A673 (cell line): ENCODE measurements around the gene SPRED1. TPM values are rescaled to one million over a fixed set of nuclear protein-coding genes. Genes with fewer than 3 reads are reported as not detected.

ENCODE experiments used
- BruUV-seq: library from RNA; stranded (reverse); fragments of 400-500 nt; replicated peaks from 2 replicates; lab custom pipeline; 2021; lab: Mats Ljungman, UMichigan
- CTCF ChIA-PET: fragments of 300-600 bp; sonication (Branson Sonifier 250); formaldehyde crosslinking; loops from one replicate; lab custom pipeline; 2022; ENCODE audit warnings: antibody characterized with exemption; lab: Charles Lee
- POLR2A ChIA-PET: fragments of 300-600 bp; sonication (Branson Sonifier 250); formaldehyde crosslinking; loops from one replicate; lab custom pipeline; 2022; ENCODE audit warnings: antibody characterized with exemption; ENCODE audit not compliant: low non-redundant PET; lab: Charles Lee
- DNase-seq: peaks from one replicate; pipeline ENCODE4 v3.0.0-alpha.2; 2015; ENCODE audit warnings: low spot score
- H3K27ac ChIP-seq: fragments of 200-600 bp; sonication (generic); 2 replicates; pipeline ENCODE4 v1.5.1; 2016; ENCODE audit warnings: mixed run types, low read depth, mild to moderate bottlenecking, mixed read lengths, antibody characterized with exemption, low read length; ENCODE audit not compliant: poor library complexity, severe bottlenecking
- H3K27me3 ChIP-seq: fragments of 200-600 bp; sonication (generic); replicated peaks from 2 replicates; pipeline ENCODE4 v1.6.1; 2017; ENCODE audit warnings: mixed run types, low read depth, mild to moderate bottlenecking, mixed read lengths, antibody characterized with exemption, low read length; ENCODE audit not compliant: insufficient read depth, poor library complexity
- H3K36me3 ChIP-seq: fragments of 200-600 bp; sonication (generic); 2 replicates; pipeline ENCODE4 v1.6.1; 2016; ENCODE audit warnings: mixed run types, mild to moderate bottlenecking, mixed read lengths, antibody characterized with exemption, low read length; ENCODE audit not compliant: insufficient read depth, poor library complexity, severe bottlenecking
- H3K4me1 ChIP-seq: fragments of 200-600 bp; sonication (generic); 2 replicates; pipeline ENCODE4 v1.6.1; 2017; ENCODE audit warnings: mixed run types, mild to moderate bottlenecking, mixed read lengths, antibody characterized with exemption, low read length; ENCODE audit not compliant: insufficient read depth, poor library complexity, severe bottlenecking
- H3K4me3 ChIP-seq: fragments of 200-600 bp; sonication (generic); 2 replicates; pipeline ENCODE4 v1.5.1; 2016; ENCODE audit warnings: low read depth, mixed run types, mild to moderate bottlenecking, mixed read lengths, low read length; ENCODE audit not compliant: poor library complexity, severe bottlenecking
- H3K9me3 ChIP-seq: fragments of 200-600 bp; sonication (generic); 2 replicates; pipeline ENCODE4 v1.6.1; 2016; ENCODE audit warnings: mixed run types, low read depth, mild to moderate bottlenecking, mixed read lengths, antibody characterized with exemption, low read length; ENCODE audit not compliant: poor library complexity, severe bottlenecking
- EZH2 ChIP-seq: fragments of 200-600 bp; sonication (generic); IDR thresholded peaks from 2 replicates; pipeline ENCODE4 v1.6.1; 2017; ENCODE audit warnings: borderline replicate concordance, low read depth, mild to moderate bottlenecking, mixed read lengths, antibody characterized with exemption, low read length; ENCODE audit not compliant: poor library complexity, severe bottlenecking
- intact Hi-C: fragments of 100-400 bp; cut with micrococcal nuclease; formaldehyde crosslinking; loops from one replicate; pipeline ENCODE4 v1.10.0; 2022; ENCODE audit not compliant: unreplicated experiment
- total RNA-seq: library from RNA; stranded (reverse); gene quantifications from 2 replicates; pipeline ENCODE4 v1.2.3, GENCODE V29; 2021
- TF ChIP-seq, protein P1 (sequence below): fragments of 300-800, 200-600 bp; sonication (generic); conservative IDR thresholded peaks from 2 replicates; pipeline ENCODE4 v1.5.1; 2017; ENCODE audit warnings: low read depth, mild to moderate bottlenecking, antibody characterized with exemption, low read length, moderate library complexity, mixed read lengths

The SPRED1 gene
- total RNA-seq, 1 experiment from 2014 or later: 17.3 TPM

DNA sequence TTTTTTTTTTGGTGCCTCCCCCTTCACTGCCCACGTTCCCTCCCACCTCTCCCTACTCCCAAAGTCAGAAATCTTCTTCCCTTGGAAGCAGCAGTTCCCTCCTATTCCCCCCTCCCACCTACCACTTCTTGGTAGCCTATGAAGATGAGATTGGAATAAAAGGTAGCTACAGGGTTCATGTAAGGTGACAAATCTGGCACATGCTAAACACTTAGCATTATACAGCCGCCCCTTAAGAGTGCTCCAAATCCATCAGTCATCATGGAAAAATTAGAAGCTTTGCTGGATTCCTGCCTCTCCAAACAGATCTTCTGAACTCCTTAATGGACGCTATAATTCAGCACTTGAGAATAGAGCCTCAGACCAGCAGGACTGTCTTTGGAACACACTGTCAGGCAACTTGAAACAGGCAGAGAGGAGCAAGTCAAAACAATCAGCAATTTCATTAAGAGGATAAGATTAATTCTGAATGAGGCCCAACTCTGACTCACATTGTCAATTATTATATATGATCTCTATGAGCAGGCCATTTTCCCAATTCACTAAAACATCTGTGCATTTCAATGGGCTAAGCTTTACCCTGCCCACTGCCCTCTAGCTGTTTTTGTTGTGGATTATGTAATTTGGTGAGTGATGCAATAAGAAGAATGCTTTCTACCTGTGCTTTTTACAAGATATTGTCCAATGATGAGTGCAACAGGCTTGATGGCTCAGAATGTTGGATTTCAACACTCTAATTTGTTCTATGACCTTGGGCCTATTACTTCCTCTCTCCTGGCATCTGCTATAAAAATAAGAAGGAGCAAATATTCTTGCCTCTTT, 34.6 kb upstream of the SPRED1 start:
- CTCF ChIA-PET: no interaction called here

DNA sequence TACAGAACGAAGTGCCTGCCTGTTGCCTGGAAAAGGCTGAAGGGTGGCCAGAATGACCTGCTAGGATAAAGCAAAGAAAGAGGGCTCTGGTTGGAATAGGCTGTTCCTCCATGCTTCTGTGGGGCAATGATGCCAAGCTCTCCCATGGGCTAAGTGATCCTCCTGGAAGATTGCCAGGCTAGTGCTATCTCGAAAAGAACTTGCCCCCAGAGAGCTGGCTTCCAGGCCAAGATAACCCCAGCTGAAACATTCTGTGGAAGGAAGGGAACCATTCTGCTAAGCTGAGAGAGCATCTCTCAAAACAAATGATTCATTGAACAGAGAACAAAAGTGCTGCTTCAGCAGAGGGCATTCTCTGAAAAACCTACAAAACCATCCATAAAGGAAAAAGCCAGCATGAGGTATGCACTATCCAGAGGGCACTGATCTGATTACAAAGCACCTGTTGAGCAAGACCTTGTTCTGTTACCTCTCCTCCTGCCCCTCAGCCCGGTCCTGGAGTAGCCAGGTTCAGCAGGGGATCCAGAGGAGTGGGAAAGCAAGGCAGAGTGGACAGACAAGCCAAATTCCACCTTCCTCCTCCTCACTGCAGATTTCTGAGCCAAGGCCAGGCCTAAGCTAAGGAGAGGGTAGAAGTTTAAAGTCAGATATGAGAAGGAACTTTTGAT, 31.9 kb upstream of the SPRED1 start:
- no peak for DNase-seq
- Histone ChIP-seq H3K27ac (no peak overlapping the region), H3K36me3 (no peaks in the 10 kb centered on the region), H3K27me3 (no peaks in the 10 kb centered on the region), H3K4me3 (no peak overlapping the region), H3K4me1 (peaks cover 12% of the 10 kb centered on the region), H3K9me3 (no peaks in the 10 kb centered on the region)
- intact Hi-C loops: no loop called here
- BruUV-seq: no TSS peak
- ChIA-PET CTCF (no interaction called here), POLR2A (no interaction called here)
- no peak for TF ChIP-seq EZH2
- TF ChIP-seq, protein P1, sequence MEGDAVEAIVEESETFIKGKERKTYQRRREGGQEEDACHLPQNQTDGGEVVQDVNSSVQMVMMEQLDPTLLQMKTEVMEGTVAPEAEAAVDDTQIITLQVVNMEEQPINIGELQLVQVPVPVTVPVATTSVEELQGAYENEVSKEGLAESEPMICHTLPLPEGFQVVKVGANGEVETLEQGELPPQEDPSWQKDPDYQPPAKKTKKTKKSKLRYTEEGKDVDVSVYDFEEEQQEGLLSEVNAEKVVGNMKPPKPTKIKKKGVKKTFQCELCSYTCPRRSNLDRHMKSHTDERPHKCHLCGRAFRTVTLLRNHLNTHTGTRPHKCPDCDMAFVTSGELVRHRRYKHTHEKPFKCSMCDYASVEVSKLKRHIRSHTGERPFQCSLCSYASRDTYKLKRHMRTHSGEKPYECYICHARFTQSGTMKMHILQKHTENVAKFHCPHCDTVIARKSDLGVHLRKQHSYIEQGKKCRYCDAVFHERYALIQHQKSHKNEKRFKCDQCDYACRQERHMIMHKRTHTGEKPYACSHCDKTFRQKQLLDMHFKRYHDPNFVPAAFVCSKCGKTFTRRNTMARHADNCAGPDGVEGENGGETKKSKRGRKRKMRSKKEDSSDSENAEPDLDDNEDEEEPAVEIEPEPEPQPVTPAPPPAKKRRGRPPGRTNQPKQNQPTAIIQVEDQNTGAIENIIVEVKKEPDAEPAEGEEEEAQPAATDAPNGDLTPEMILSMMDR: no peak

More for the DNA sequence above, 34.6 kb upstream of the SPRED1 start:
- Histone ChIP-seq H3K36me3 (no peaks in the 10 kb centered on the region), H3K9me3 (no peaks in the 10 kb centered on the region), H3K4me1 (no peaks in the 10 kb centered on the region), H3K27me3 (no peaks in the 10 kb centered on the region), H3K4me3 (no peak overlapping the region), H3K27ac (no peak overlapping the region)
- no peak for DNase-seq
- POLR2A ChIA-PET: no interaction called here
- no TSS peak for BruUV-seq
- intact Hi-C loops: no loop called here
- TF ChIP-seq, protein P1: no peak

DNA sequence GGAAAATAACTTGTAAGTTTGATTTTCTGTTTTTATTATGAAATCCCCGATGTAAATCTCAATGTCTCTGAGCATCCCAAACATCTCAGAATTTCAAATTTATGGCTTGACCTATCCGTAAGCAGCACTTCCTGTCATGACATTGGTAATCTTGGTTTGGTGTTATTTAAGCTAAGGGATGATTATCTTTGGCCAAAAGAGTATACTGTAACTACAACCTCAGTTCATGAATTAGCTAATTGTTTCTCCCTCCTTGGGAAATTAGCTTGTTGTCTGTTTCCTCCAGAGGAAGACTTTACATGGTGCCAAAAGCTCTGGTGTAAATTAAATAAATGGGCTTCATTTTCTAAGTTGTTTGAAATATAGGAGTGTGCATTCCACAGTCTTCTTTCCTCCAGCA, 28.1 kb upstream of the SPRED1 start:
- intact Hi-C loops: no loop called here

More for the DNA sequence above, 28.1 kb upstream of the SPRED1 start:
- BruUV-seq: no TSS peak
- Histone ChIP-seq H3K4me1 (peaks cover 39% of the 10 kb centered on the region), H3K27me3 (no peaks in the 10 kb centered on the region), H3K9me3 (no peaks in the 10 kb centered on the region), H3K4me3 (no peak overlapping the region), H3K27ac (no peak overlapping the region), H3K36me3 (no peaks in the 10 kb centered on the region)
- ChIA-PET POLR2A (no interaction called here), CTCF (no interaction called here)
- TF ChIP-seq, protein P1: no peak
- TF ChIP-seq EZH2: no peak
- no peak for DNase-seq
